Uterus (tissue), 4 donors: Measurements from ENCODE around the gene TRIM34. TPM values are rescaled to one million over a fixed set of nuclear protein-coding genes. Genes with fewer than 3 reads are reported as not detected.
A peak's percentile ranks its signal among the peaks of the same experiment; 100 is the strongest.
"Not testable (repeated sequence)": the region's sequence is repeated elsewhere in the genome, so short reads cannot be mapped to it uniquely, and the experiment has no call there.

Experiments
- DNase-seq, 2 donors: peaks; one replicate each; pipeline ENCODE4 v3.0.0-alpha.2; 2019 to 2020
- H3K27ac ChIP-seq, 2 donors: fragments of 200-600 bp; sonication (generic); 1 replicate in 1 of 2; 2 replicates in 1 of 2; pipeline ENCODE4 v1.5.1; 2016 to 2018
- H3K27me3 ChIP-seq, 2 donors: fragments of 200-600 bp; sonication (generic); one replicate each; pipeline ENCODE4 v1.5.1; 2018 to 2019; ENCODE audit warnings: control low read depth in 1 of 2
- H3K36me3 ChIP-seq, 2 donors: fragments of 200-600 bp; sonication (generic); one replicate each; pipeline ENCODE4 v1.5.1; 2019; ENCODE audit warnings: control low read depth in 1 of 2
- H3K4me1 ChIP-seq, 2 donors: fragments of 200-600 bp; sonication (generic); one replicate each; pipeline ENCODE4 v1.5.1; 2018 to 2019; ENCODE audit warnings: control low read depth in 1 of 2
- H3K4me3 ChIP-seq, 2 donors: fragments of 200-600 bp; sonication (generic); 1 replicate in 1 of 2; 2 replicates in 1 of 2; pipeline ENCODE4 v1.5.1; 2018 to 2019; ENCODE audit warnings: mild to moderate bottlenecking in 1 of 2
- H3K9me3 ChIP-seq, 2 donors: fragments of 200-600 bp; sonication (generic); one replicate each; pipeline ENCODE4 v1.5.1; 2019; ENCODE audit warnings: control low read depth in 1 of 2
- POLR2A ChIP-seq, 2 donors: fragments of 450-650 bp; IDR thresholded peaks; one replicate each; pipeline ENCODE4 v1.6.1; 2016; ENCODE audit warnings: antibody characterized with exemption in 2 of 2, mild to moderate bottlenecking in 1 of 2, moderate library complexity in 1 of 2
- intact Hi-C: fragments of 100-400 bp; cut with DNase I; formaldehyde crosslinking; loops from one replicate; pipeline ENCODE4 v1.15.1; 2023; ENCODE audit warnings: low total_unique reads
- total RNA-seq, 4 donors: library from RNA; depleted of rRNA in 3 of 4; stranded (reverse); fragments of >200 nt in 3 of 4; gene quantifications; one replicate each; pipeline versions ENCODE4 v1.1.0 to v1.2.4, GENCODE V29; 2014 to 2023
- TF ChIP-seq, protein P1 (sequence below), 4 experiments: fragments of 200-600 bp in 2 of 4; fragments of 450-650 bp in 2 of 4; sonication (generic) in 2 of 4; IDR thresholded peaks; one replicate each; pipeline ENCODE4 v1.5.1; 2016 to 2019; ENCODE audit warnings: antibody characterized with exemption in 4 of 4, mild to moderate bottlenecking in 2 of 4, moderate library complexity in 1 of 4
- donor health status: DM: yes; HTN: yes; CAD: no.

TRIM34 gene
- total RNA-seq, 4 donors from 2014 or later: 1.5 to 12.2 (median 6.0) TPM

DNA sequence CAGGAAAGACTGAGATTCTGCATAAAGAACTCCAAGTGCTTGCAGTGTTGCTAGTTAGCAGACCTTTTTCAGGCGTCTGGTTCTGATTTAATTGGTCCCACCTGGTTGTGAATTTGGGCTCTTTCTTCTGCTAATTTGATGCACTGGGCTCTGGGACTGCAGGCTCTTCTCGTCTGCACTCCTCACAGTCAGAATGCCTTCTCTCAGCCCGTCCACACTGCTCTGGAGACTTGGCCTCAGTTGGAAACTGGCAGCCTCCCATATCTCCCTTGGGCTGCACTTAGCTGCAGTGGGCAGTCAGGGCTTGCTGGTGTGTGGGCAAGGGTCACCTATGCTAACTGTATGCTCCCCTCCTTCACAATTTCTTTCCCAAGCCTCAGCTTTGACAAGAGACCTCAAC lies 26.8 kb upstream of the TRIM34 start:
- H3K36me3 ChIP-seq: no peaks in the 10 kb centered on the region
- peaks cover 0 to 6% of the 10 kb centered on the region in 2 donors for H3K4me1 ChIP-seq
- no peaks in the 10 kb centered on the region for H3K9me3 ChIP-seq
- no peak overlapping the region for H3K4me3 ChIP-seq
- no peak for TF ChIP-seq POLR2A (IDR thresholded peaks at IDR 0.05)
- TF ChIP-seq, protein P1, sequence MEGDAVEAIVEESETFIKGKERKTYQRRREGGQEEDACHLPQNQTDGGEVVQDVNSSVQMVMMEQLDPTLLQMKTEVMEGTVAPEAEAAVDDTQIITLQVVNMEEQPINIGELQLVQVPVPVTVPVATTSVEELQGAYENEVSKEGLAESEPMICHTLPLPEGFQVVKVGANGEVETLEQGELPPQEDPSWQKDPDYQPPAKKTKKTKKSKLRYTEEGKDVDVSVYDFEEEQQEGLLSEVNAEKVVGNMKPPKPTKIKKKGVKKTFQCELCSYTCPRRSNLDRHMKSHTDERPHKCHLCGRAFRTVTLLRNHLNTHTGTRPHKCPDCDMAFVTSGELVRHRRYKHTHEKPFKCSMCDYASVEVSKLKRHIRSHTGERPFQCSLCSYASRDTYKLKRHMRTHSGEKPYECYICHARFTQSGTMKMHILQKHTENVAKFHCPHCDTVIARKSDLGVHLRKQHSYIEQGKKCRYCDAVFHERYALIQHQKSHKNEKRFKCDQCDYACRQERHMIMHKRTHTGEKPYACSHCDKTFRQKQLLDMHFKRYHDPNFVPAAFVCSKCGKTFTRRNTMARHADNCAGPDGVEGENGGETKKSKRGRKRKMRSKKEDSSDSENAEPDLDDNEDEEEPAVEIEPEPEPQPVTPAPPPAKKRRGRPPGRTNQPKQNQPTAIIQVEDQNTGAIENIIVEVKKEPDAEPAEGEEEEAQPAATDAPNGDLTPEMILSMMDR (IDR thresholded peaks at IDR 0.05): no peak
- no peaks in the 10 kb centered on the region for H3K27me3 ChIP-seq
- intact Hi-C loops: no loop called here
- H3K27ac ChIP-seq: no peak overlapping the region
- DNase-seq: no peak

DNA sequence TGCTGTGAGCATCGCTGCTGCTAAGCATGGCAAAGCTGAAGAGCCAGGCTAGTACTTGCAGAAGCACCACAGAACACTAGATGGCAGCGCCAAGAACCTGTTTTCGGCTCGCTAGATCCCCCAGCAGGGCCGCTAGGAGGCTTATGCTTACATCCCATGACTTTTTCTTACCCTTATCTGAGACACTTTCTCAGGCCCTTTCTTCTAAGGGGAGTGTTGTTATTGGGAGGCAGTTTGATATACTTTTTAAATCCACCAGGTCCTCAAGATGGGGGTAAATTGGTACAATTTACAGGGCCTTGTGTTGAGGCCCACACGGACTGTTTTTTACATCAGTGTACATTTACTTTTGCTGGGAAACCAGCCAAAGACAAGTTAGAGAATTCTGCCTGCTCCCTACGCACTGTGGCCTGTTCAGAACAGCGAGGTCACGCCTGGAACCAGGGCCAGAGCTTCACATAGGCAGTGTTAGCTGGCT lies 24.4 kb upstream of the TRIM34 start:
- TF ChIP-seq, protein P1 (IDR thresholded peaks at IDR 0.05): peak; percentile 50 to 65 (median 54)
- no peak for TF ChIP-seq POLR2A (IDR thresholded peaks at IDR 0.05)
- peak; percentile 56 to 62 for DNase-seq
- intact Hi-C loops: no loop called here
- H3K36me3 ChIP-seq: no peaks in the 10 kb centered on the region
- peak overlapping the region; percentile 14 to 43 for H3K27ac ChIP-seq
- no peak overlapping the region for H3K4me3 ChIP-seq
- H3K9me3 ChIP-seq: no peaks in the 10 kb centered on the region
- H3K4me1 ChIP-seq: peaks cover 0 to 6% of the 10 kb centered on the region in 2 donors
- no peaks in the 10 kb centered on the region for H3K27me3 ChIP-seq

DNA sequence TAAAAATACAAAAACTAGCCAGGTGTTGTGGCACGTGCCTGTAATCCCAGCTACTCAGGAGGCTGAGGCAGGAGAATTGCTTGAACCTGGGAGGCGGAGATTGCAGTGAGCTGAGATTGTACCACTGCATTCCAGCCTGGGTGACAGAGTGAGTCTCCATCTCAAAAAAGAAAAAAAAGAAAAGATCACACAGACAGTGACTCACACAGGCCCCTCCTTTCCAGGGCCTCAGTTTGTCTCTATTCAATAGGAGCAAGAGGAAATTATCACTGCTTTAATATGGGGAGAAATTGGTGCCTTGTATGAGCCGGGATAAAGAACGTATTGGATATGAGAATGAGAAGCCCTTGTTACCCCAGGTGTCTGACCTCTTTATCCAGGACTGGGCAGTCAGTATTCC lies 22.0 kb upstream of the TRIM34 start:
- H3K9me3 ChIP-seq, H3K4me3 ChIP-seq, H3K27me3 ChIP-seq, H3K27ac ChIP-seq, intact Hi-C loops, H3K36me3 ChIP-seq, DNase-seq, H3K4me1 ChIP-seq: not testable (repeated sequence)

DNA sequence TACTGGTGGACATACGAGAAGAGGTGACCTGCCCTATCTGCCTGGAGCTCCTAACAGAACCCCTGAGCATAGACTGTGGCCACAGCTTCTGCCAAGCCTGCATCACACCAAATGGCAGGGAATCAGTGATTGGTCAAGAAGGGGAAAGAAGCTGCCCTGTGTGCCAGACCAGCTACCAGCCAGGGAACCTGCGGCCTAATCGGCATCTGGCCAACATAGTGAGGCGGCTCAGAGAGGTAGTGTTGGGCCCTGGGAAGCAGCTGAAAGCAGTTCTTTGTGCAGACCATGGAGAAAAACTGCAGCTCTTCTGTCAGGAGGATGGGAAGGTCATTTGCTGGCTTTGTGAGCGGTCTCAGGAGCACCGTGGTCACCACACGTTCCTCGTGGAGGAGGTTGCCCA lies 21.5 kb upstream of the TRIM34 start:
- TF ChIP-seq POLR2A (IDR thresholded peaks at IDR 0.05): no peak
- TF ChIP-seq, protein P1 (IDR thresholded peaks at IDR 0.05): no peak
- H3K9me3 ChIP-seq: no peaks in the 10 kb centered on the region
- H3K4me3 ChIP-seq: no peak overlapping the region
- H3K27me3 ChIP-seq: no peaks in the 10 kb centered on the region
- no peaks in the 10 kb centered on the region for H3K36me3 ChIP-seq
- no peak overlapping the region for H3K27ac ChIP-seq
- no peaks in the 10 kb centered on the region for H3K4me1 ChIP-seq
- intact Hi-C loops: no loop called here
- DNase-seq: no peak

DNA sequence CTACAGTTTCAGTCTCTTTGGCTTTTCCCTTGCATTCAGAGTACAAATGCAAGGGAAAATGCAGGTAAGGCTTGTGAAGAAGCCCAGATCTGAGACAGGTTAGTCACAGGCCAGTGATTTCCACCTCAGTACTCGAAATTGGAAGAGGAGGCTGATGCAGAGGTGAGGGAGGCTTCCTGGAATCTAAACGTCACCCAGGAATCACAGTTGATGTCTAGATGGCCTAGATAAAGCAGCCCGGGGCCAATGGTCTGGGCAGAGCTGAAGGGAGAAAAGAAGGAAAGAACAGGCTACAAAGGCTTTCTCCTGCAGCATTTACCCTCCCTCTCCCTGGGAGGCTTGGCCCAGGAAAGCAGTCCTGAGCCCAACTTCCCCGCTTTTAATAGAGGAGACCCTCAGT lies 19.9 kb upstream of the TRIM34 start:
- DNase-seq: no peak
- no peak overlapping the region for H3K27ac ChIP-seq
- no peaks in the 10 kb centered on the region for H3K9me3 ChIP-seq
- no peak overlapping the region for H3K4me3 ChIP-seq
- no peaks in the 10 kb centered on the region for H3K36me3 ChIP-seq
- intact Hi-C loops: no loop called here
- H3K4me1 ChIP-seq: no peaks in the 10 kb centered on the region
- H3K27me3 ChIP-seq: no peaks in the 10 kb centered on the region
- TF ChIP-seq, protein P1 (IDR thresholded peaks at IDR 0.05): no peak
- TF ChIP-seq POLR2A (IDR thresholded peaks at IDR 0.05): no peak

DNA sequence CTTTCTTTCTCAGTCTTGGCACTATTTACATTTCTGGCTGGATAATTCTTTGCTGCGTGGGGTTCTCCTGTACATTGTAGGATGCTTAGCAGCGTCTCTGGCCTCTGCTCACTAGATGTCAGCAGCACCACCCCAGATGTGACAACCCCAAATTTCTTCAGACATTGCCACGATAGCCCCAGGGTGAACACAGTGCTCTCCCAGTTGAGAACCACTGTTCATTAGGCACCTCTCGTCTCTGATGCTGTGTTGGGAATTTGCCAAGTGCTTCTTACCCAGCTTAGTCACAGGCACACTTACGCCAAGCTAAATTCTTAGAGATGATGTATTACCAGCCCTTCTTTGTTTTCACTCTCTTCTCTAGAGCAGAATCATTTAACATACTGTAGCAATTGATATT lies 19.0 kb upstream of the TRIM34 start:
- Histone ChIP-seq H3K36me3 (no peaks in the 10 kb centered on the region), H3K27ac (no peak overlapping the region), H3K27me3 (no peaks in the 10 kb centered on the region), H3K4me1 (no peaks in the 10 kb centered on the region), H3K9me3 (no peaks in the 10 kb centered on the region), H3K4me3 (no peak overlapping the region)
- intact Hi-C loops: no loop called here
- no peak for DNase-seq
- TF ChIP-seq POLR2A (IDR thresholded peaks at IDR 0.05): no peak
- TF ChIP-seq, protein P1 (IDR thresholded peaks at IDR 0.05): no peak
